ENCODE results near the gene COX19.
"Not testable (repeated sequence)": the region's sequence is repeated elsewhere in the genome, so short reads cannot be mapped to it uniquely, and the experiment has no call there.

Gene COX19

DNA sequence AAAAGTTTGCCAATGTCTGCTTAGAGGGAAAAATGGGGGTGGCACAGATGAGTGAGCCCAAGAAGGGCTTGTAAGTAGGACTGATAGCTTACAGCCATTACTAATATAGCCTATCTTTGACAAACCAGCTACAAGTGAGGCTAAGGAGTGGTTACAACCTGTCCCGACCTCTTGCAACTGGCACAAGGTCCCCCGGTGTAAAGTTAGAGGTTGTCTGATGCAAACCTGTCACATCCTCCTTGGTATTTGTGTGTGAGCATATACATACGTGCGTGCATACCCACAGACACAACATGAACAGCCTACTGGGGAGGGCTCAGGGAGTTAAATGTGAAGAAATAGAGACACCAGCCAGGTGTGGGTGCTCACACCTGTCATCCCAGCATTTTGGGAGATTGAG, 35.5 kb downstream of the COX19 start:
- no peak for DNase-seq

GRCh38 chr7:938546-939185, 36.7 kb downstream of the COX19 start:
- no peak for DNase-seq

GRCh38 chr7:937856-938484, 37.4 kb downstream of the COX19 start:
- DNase-seq, result no peak

GRCh38 chr7:936386-937054, 38.8 kb downstream of the COX19 start:
- no peak for DNase-seq

GRCh38 chr7:935874-936385, 39.4 kb downstream of the COX19 start:
- DNase-seq, result no peak

DNA sequence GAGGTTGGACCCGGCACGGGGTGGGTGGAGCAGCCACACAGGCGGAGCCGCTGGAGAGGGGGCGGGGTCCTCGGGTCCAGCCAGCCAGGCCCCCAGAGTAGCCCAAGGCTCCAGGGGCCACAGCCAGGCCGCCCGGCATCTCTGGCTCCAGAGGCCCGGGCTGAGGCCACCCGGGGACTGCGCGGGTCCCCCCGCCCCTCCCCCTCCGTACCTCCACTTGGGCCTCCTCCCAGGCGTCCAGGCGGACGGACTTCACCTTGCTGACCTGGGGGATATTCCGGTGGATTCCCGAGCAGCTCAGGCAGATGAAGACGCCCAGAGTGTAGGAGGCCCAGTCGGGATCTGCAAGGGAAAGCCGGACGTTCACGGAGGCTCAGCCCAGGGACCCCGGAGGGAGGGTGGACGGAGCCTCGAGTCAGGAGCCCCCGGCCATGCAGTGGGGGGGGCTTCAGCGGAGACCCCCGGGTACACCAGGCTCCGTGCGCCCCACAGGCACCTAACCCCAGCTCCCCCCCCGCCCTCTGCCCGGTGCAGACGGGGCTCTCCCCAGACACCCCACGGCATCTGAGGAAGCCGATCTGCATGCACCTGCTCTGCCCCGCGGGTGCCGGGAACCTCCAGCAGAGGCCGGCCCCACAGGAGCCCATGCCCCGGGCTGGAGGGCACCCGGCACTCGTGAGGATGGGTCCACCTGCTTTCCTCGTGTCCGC, 40.0 kb downstream of the COX19 start:
- DNase-seq, result no peak

DNA sequence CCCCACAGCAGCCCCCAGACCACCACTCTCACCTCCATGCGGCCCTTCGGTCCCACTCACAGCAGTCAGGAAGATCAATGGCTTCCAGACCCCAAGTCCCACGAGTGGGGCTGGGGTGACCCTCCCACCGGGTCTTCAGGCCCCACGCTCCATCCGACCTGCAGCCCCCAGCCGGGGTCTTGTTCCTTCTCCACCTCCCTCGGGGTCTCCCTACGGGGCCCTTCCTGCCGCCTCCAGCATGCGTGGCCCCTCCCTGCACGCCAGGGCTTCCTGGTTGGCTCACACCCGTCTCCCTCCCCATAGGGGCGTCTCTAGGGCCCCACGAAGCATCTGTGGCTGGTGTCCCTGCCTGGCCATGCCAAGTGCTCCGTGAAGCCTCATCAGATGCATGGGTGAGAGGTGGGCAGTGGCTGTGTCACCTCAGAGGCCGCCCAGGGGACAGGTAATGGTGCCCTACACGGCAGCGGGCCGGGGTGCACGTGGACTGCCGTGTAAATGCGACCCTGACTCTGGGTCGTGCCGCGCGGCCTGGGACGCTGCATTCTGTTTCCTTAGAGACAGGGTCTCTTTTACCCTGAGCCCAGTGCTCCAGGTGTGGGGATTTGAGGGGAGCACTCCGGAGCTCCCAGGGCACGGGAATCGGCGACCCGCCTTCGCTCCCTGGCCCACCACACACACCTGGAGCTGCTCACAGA, 40.7 kb downstream of the COX19 start:
- DNase-seq, result no peak

GRCh38 chr7:932651-932975, 42.7 kb downstream of the COX19 start:
- no peak for DNase-seq

GRCh38 chr7:931871-932650, 43.3 kb downstream of the COX19 start:
- DNase-seq, result no peak

- DNase-seq, result no peak
These were observed 44.2 kb downstream of the COX19 start for GRCh38 chr7:930975-931758.

- no peak for DNase-seq
These were observed 46.0 kb downstream of the COX19 start for GRCh38 chr7:929311-929711.

DNA sequence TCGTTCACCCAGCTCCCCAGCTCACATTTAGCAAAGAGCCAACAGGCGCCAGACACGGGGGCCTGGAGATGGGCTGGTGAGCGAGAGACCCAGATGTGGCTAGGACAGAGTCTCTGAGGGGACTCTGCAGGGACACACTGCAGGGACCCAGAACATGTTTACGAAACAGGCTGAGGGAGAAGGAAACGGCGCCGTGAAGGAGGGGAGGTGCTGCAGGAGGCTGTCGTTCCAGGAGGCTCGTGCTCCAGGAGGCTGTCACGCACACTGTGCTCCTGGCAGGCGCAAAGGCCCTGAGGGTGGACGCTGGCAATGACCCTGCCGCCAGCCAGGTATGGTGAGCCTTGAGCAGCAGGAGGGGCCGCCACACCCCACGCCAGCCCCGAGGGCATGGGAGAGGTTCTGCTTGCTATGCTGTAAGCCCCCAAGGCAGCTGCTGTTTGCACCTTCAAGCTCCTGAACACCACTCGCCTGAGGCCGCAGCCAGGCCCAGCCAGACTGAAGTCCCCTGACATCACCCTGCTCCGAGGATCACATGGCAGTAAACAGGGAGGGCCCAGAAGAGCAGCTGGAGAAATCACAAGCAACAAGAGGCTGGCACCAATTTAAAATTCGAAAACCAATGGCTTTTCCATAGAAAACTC, 48.2 kb downstream of the COX19 start:
- DNase-seq, result no peak

DNA sequence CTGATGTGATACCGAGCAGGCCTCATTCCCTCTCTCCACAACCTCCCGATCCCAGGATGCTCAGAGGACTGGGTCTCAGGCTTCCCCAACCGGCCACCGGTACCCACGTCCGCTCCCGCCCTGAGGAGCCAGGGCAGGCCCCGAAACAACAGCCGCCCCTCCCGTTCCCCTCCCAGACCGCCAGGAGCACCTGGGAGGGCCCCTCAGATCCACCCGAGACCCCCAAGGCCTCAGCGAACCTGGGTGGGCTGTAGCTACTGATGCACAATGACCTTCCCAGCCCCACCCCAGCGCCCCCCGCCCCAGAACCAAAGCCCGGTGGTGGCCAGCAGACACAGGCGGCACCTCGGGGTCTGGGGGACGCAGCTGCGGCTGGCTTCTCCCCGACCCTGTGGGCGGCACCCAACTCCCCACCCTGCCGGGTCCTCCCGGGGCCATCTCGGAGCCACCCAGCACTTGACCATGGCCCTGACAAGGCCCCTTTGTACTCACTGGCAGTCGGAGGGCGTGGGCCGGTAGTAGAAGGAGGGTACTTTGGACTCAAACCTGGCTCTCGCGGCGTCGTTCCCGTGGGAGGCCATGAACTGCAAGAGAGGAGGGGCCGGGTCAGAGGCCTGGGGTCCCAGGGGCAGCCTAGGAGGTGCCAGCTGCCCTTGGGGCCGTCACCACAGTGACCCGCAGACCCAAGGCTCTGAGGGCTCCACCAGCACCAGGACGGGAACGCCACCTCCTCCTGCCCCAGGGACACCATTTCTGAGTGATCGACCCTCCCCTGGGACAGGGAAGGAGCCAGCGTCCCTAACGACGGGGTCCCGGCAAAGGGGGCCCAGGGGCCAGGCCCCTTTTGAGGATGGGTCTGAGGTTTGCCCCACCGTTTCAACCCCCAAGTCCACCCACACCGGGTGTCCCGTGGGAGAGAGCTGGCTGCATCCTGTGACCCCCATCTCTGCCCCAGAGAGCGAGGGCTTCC, 49.0 kb downstream of the COX19 start:
- DNase-seq, result no peak

- DNase-seq, result peak; percentile 67 to 72
These were observed 49.7 kb downstream of the COX19 start for GRCh38 chr7:925601-926000.

GRCh38 chr7:924541-925231, 50.7 kb downstream of the COX19 start:
- DNase-seq, result peak; percentile 45 to 61

DNA sequence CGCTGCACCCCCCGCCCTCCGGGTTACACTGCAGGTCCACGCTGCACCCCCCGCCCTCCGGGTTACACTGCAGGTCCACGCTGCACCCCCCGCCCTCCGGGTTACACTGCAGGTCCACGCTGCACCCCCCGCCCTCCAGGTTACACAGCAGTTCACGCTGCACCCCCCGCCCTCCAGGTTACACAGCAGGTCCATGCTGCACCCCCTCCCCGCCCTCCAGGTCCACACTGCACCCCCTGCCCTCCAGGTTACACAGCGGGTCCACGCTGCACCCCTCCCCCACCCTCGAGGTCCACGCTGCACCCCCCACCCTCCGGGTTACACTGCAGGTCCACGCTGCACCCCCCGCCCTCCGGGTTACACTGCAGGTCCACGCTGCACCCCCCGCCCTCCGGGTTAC, 51.3 kb downstream of the COX19 start:
- not testable (repeated sequence) for DNase-seq

DNA sequence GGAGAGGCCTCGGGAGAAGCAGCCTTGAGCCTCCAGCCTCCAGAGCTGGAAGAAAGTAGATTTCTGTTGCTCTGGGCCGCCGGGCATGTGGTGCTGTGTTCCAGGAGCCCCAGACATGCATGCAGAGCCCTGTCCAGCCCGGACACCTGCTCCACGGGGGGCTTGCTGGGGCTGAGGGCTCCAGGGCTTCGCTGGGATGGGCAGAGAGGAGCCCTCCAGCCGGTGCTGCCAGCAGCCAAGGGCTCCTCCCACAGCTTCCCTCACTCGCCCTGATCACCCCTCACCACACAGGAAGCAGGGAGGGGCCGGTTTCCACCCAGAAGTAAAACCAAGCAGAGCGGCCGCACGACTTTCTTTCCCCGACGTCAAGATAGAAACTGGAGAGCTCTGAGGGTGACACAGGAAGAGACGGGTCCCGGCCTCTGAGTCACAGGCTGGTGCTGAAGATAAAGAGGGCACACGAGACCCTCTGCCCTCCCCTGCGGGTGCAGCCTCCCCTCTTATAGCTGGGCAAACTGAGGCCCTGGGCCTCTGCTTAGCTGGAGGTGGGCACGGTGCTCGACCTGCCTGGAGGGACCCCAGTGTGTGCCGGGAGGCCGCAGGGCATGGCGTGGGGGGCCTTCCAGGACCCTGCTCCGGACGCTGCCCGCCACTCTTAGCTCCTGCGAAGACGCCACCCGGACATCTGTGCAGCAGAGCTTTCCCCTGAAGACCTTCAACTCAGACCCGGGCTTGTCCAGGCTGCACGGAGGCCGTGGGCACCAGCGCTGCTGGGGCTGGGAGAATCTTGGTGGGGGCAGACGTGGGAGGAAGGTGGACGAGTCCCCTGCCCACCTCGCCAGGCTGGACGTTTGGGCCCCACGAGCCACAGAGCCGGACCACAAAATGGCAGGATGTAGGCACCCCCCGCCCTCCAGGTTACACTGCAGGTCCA, 52.0 kb downstream of the COX19 start:
- DNase-seq, result peak; percentile 91

Measured in CD4-positive, alpha-beta T cell treated with Interleukin-1 beta for 1 hour (primary cell).